GM12878 (cell line): ENCODE data around the gene FARS2. TPM values are rescaled to one million over a fixed set of nuclear protein-coding genes. Genes with fewer than 3 reads are reported as not detected.

ENCODE experiments used
- ATAC-seq: fragments of 200-7000 bp; cut with Tn5 transposase; 3 replicates; pipeline ENCODE4 v1.9.1; 2020; ENCODE audit warnings: mild to moderate bottlenecking, moderate library complexity
- BruUV-seq: library from RNA; stranded (reverse); fragments of 400-500 nt; replicated peaks from 2 replicates; lab custom pipeline; 2021; lab: Mats Ljungman, UMichigan
- CTCF ChIA-PET: fragments of 300-600 bp; sonication (Branson Sonifier 250); formaldehyde crosslinking; extraction: SDS; loops from one replicate; lab custom pipeline; 2021; ENCODE audit warnings: inconsistent platforms; lab: Yijun Ruan, JAX
- POLR2A ChIA-PET: fragments of 350-600 bp; formaldehyde crosslinking; extraction: SDS; loops from one replicate; lab custom pipeline; 2021; ENCODE audit warnings: inconsistent platforms; lab: Charles Lee
- RAD21 ChIA-PET: fragments of 300-600 bp; sonication (Branson Sonifier 250); formaldehyde crosslinking; loops from one replicate; lab custom pipeline; 2023; ENCODE audit warnings: antibody characterized with exemption; ENCODE audit not compliant: unreplicated experiment; lab: Charles Lee
- SMC1A ChIA-PET: fragments of 300-600 bp; sonication (Branson Sonifier 250); formaldehyde crosslinking; loops from one replicate; lab custom pipeline; 2023; ENCODE audit not compliant: unreplicated experiment, uncharacterized antibody; lab: Charles Lee
- DNase-seq: peaks from one replicate; pipeline ENCODE4 v3.0.0-alpha.2; 2011; ENCODE audit warnings: low read depth, low spot score
- FAIRE-seq: peaks from 3 replicates; lab custom pipeline; 2011; peaks lifted over from hg19 to GRCh38; lab: Jason Lieb, UNC
- H2AFZ ChIP-seq: 2 replicates; pipeline ENCODE4 v1.6.0; 2011; ENCODE audit warnings: low read depth, low read length, control low read depth; ENCODE audit not compliant: control insufficient read depth
- H3K27ac ChIP-seq: 2 replicates; pipeline ENCODE4 v1.5.1; 2011; ENCODE audit warnings: control low read depth; ENCODE audit not compliant: control insufficient read depth, insufficient read depth
- H3K27me3 ChIP-seq, 2 experiments: replicated peaks in 1 of 2; 2 replicates each; pipeline versions ENCODE4 v1.6.0 to v1.6.1; 2011; ENCODE audit warnings: low read length in 1 of 2; ENCODE audit not compliant: control insufficient read depth in 2 of 2, insufficient read depth in 2 of 2
- H3K36me3 ChIP-seq, 2 experiments: 2 replicates each; pipeline ENCODE4 v1.5.1; 2011; ENCODE audit warnings: low read length in 1 of 2; ENCODE audit not compliant: control insufficient read depth in 2 of 2, insufficient read depth in 2 of 2
- H3K4me1 ChIP-seq: 2 replicates; pipeline ENCODE4 v1.6.1; 2011; ENCODE audit warnings: mild to moderate bottlenecking, low read length, moderate library complexity, mixed read lengths; ENCODE audit not compliant: control insufficient read depth, insufficient read depth
- H3K4me2 ChIP-seq: 2 replicates; pipeline ENCODE4 v1.6.0; 2011; ENCODE audit warnings: control low read depth; ENCODE audit not compliant: control insufficient read depth, insufficient read depth
- H3K4me3 ChIP-seq: fragments of 200-600 bp; sonication (generic); 2 replicates; pipeline ENCODE4 v1.5.1; 2016
- H3K79me2 ChIP-seq: 2 replicates; pipeline ENCODE4 v1.6.0; 2011; ENCODE audit warnings: low read length; ENCODE audit not compliant: control insufficient read depth, insufficient read depth
- H3K9ac ChIP-seq: 2 replicates; pipeline ENCODE4 v1.8.0; 2011; ENCODE audit warnings: low read length, control low read depth, mixed read lengths; ENCODE audit not compliant: control insufficient read depth, insufficient read depth
- H3K9me3 ChIP-seq: replicated peaks from 3 replicates; pipeline ENCODE4 v1.5.1; 2011; ENCODE audit warnings: mild to moderate bottlenecking, low read length; ENCODE audit not compliant: control insufficient read depth, insufficient read depth
- H4K20me1 ChIP-seq: 2 replicates; pipeline ENCODE4 v1.6.0; 2011; ENCODE audit not compliant: control insufficient read depth, insufficient read depth
- CREM ChIP-seq: IDR thresholded peaks from 2 replicates; pipeline ENCODE4 v1.6.1; 2014; ENCODE audit warnings: antibody characterized with exemption, low read depth
- ETV6 ChIP-seq, 2 experiments: fragments of 450-650 bp in 1 of 2; IDR thresholded peaks in 1 of 2; conservative IDR thresholded peaks in 1 of 2; 2 replicates each; pipeline ENCODE4 v1.6.1; 2014; ENCODE audit warnings: antibody characterized with exemption in 1 of 2, borderline replicate concordance in 1 of 2, low read depth in 1 of 2, mild to moderate bottlenecking in 1 of 2, moderate library complexity in 1 of 2
- HDAC2 ChIP-seq: fragments of 200-600 bp; sonication (generic); IDR thresholded peaks from 2 replicates; pipeline ENCODE4 v1.6.1; 2017
- KAT2A ChIP-seq: conservative IDR thresholded peaks from 2 replicates; pipeline ENCODE4 v1.6.1; 2011; ENCODE audit warnings: low read depth, low read length; ENCODE audit not compliant: control insufficient read depth
- NRF1 ChIP-seq: conservative IDR thresholded peaks from 2 replicates; pipeline ENCODE4 v1.6.1; 2011; ENCODE audit warnings: mild to moderate bottlenecking, low read depth, low read length, improper control_type of control experiment
- SUZ12 ChIP-seq: fragments of 200-600 bp; sonication (generic); IDR thresholded peaks from one replicate; pipeline ENCODE4 v1.6.1; 2018; ENCODE audit warnings: antibody characterized with exemption, mild to moderate bottlenecking; ENCODE audit not compliant: unreplicated experiment
- WGBS: methylation state at CpG from one replicate; pipeline ENCODE4 v1.1.6; 2016; ENCODE audit warnings: low lambda C conversion rate; ENCODE audit not compliant: insufficient replicate concordance, insufficient coverage; ENCODE audit errors: missing lambda C conversion rate; 5-methylcytosine and 5-hydroxymethylcytosine counted together
- in situ Hi-C: fragments of 300-500 bp; cut with MboI; formaldehyde crosslinking; loops from 9 replicates; pipeline ENCODE4 v1.14.3; 2018; ENCODE audit warnings: mixed read lengths
- intact Hi-C: fragments of 100-400 bp; cut with micrococcal nuclease; formaldehyde crosslinking; loops from one replicate; pipeline ENCODE4 v1.14.2; 2022; ENCODE audit not compliant: unreplicated experiment
- polyA plus RNA-seq, 11 experiments: library from polyadenylated mRNA; depleted of rRNA in 4 of 11; unstranded in 6 of 11; stranded (reverse) in 5 of 11; fragments of >200 nt; fragmentation: Nextera tagmentation in 4 of 11; fragmentation: Illumina TruSeq in 1 of 11; extraction: Ambion mirVana in 4 of 11; extraction: Trizol in 1 of 11; gene quantifications; 1 replicate in 1 of 11; 2 replicates in 10 of 11; pipeline versions ENCODE4 v1.2.1 to v1.2.3, GENCODE V29; 2011 to 2016; ENCODE audit warnings: inconsistent platforms in 2 of 11, missing spikeins in 2 of 11, low read depth in 1 of 11
- total RNA-seq, 4 experiments: library from RNA; depleted of rRNA in 3 of 4; stranded (reverse); fragments of >200 nt in 3 of 4; fragmentation: Illumina TruSeq in 1 of 4; extraction: Trizol in 1 of 4; gene quantifications; 2 replicates each; pipeline versions ENCODE4 v1.2.1 to v1.2.3, GENCODE V29; 2013 to 2021
- TF ChIP-seq, protein P1 (sequence below): IDR thresholded peaks from 2 replicates; pipeline ENCODE4 v1.6.1; 2012; ENCODE audit warnings: low read length, inconsistent platforms
- TF ChIP-seq, protein P2 (sequence below): fragments of 450-650 bp; IDR thresholded peaks from 2 replicates; pipeline ENCODE4 v1.6.1; 2016; ENCODE audit warnings: mild to moderate bottlenecking, moderate library complexity, borderline replicate concordance

FARS2 gene
- total and polyA plus RNA-seq, 10 of the 15 experiments (the other 5 are each of a cell fraction or from before 2014, with no cell fraction given), result 16.8 to 46.7 (median 25.6) TPM

DNA sequence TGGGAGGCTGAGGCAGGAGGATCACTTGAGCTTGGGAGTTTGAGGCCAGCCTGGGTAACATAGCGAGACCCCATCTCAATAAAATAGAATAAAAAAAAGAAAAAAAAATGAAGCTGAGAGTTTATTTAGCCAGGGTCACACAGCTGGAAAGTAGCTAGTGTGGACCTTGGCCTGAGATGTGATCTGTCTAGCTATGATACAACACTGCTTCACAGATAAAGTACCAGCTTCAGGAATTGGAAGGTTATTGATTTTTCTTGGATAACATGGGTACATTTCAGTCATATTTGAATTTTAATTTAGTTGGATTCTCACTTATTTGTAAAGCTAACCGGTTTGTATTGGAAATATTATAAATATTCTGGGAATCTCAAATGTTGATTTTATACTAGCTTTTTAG, 5.1 kb downstream of the FARS2 start:
- ATAC-seq, result no peak
- CTCF ChIA-PET, result interaction anchor here (0.9 to 5.5 kb wide), 10 partner anchors 8 to 132 kb away, joined by 3 to 32 read pairs (median 4); no protein-coding TSS in a partner anchor
- Histone ChIP-seq H3K27ac (0 out of 2 replicates have a peak overlapping the region, but pooled peaks have one; percentile 11), H2AFZ (no peak overlapping the region), H3K9ac (no peak overlapping the region), H3K27me3 (no peaks in the 10 kb centered on the region), H3K4me2 (no peak overlapping the region), H3K4me1 (no peaks in the 10 kb centered on the region), H4K20me1 (no peaks in the 10 kb centered on the region), H3K79me2 (peaks cover 24% of the 10 kb centered on the region), H3K4me3 (no peak overlapping the region), H3K36me3 (no peaks in the 10 kb centered on the region; a peak in 2 of 4 replicates), H3K9me3 (no peaks in the 10 kb centered on the region)
- intact Hi-C loops (no loop called here), in situ Hi-C loops (no loop called here)
- RAD21 ChIA-PET, result interaction anchor here (0.6 to 2.7 kb wide), 5 partner anchors 12 to 138 kb away, joined by 3 to 16 read pairs (median 5); no protein-coding TSS in a partner anchor
- no TSS peak for BruUV-seq
- 0% methylated on average over 2 of the region's 2 CpGs for WGBS
- SMC1A ChIA-PET, result interaction anchor here (0.9 to 3.2 kb wide), 11 partner anchors 10 to 123 kb away, joined by 3 to 18 read pairs (median 5); no protein-coding TSS in a partner anchor
- DNase-seq, result no peak
- TF ChIP-seq NRF1, result no peak
- TF ChIP-seq HDAC2, result no peak
- no peak for TF ChIP-seq CREM
- TF ChIP-seq ETV6 (conservative IDR thresholded peaks at IDR 0.05 in 1 of 2, IDR thresholded peaks at IDR 0.05 in 1 of 2; ENCODE audit: borderline replicate concordance in 1 of 2, low read depth in 1 of 2), result no peak
- TF ChIP-seq, protein P1, sequence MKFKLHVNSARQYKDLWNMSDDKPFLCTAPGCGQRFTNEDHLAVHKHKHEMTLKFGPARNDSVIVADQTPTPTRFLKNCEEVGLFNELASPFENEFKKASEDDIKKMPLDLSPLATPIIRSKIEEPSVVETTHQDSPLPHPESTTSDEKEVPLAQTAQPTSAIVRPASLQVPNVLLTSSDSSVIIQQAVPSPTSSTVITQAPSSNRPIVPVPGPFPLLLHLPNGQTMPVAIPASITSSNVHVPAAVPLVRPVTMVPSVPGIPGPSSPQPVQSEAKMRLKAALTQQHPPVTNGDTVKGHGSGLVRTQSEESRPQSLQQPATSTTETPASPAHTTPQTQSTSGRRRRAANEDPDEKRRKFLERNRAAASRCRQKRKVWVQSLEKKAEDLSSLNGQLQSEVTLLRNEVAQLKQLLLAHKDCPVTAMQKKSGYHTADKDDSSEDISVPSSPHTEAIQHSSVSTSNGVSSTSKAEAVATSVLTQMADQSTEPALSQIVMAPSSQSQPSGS, result no peak
- no peak for TF ChIP-seq KAT2A
- no peak for TF ChIP-seq SUZ12
- TF ChIP-seq, protein P2, sequence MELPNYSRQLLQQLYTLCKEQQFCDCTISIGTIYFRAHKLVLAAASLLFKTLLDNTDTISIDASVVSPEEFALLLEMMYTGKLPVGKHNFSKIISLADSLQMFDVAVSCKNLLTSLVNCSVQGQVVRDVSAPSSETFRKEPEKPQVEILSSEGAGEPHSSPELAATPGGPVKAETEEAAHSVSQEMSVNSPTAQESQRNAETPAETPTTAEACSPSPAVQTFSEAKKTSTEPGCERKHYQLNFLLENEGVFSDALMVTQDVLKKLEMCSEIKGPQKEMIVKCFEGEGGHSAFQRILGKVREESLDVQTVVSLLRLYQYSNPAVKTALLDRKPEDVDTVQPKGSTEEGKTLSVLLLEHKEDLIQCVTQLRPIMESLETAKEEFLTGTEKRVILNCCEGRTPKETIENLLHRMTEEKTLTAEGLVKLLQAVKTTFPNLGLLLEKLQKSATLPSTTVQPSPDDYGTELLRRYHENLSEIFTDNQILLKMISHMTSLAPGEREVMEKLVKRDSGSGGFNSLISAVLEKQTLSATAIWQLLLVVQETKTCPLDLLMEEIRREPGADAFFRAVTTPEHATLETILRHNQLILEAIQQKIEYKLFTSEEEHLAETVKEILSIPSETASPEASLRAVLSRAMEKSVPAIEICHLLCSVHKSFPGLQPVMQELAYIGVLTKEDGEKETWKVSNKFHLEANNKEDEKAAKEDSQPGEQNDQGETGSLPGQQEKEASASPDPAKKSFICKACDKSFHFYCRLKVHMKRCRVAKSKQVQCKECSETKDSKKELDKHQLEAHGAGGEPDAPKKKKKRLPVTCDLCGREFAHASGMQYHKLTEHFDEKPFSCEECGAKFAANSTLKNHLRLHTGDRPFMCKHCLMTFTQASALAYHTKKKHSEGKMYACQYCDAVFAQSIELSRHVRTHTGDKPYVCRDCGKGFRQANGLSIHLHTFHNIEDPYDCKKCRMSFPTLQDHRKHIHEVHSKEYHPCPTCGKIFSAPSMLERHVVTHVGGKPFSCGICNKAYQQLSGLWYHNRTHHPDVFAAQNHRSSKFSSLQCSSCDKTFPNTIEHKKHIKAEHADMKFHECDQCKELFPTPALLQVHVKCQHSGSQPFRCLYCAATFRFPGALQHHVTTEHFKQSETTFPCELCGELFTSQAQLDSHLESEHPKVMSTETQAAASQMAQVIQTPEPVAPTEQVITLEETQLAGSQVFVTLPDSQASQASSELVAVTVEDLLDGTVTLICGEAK, result no peak
- FAIRE-seq, result no peak
- POLR2A ChIA-PET, result interaction anchor here (0.7 to 1.3 kb wide), 5 partner anchors 9 to 226 kb away, joined by 3 to 9 read pairs (median 5); no protein-coding TSS in a partner anchor
